ENCODE results near the gene MLYCD. TPM values are rescaled to one million over a fixed set of nuclear protein-coding genes. Genes with fewer than 3 reads are reported as not detected.

MLYCD gene
- total and polyA plus RNA-seq, 11 donors: 19.4 to 65.3 (median 38.4) TPM

DNA sequence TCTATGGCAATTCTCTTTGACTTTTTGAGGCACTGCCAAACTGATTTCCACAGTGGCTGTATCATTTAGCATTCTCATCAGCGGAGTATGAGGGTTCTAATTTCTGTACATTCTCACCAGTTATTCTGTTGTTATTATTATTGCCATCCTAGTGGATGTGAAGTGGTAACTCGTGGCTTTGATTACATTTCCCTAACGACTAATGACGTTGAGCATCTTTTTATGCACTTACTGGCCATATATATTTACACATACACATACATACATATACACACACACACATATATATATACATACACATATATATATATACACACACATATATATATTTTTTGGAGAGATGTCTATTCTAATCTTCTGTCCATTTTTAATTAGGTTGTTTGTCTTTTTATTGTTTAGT is 3.7 kb upstream of the MLYCD start:
- WGBS, 4 donors: 83 to 89% (median 85%) methylated on average over 4 of the region's 4 CpGs
- DNase-seq (no peak), ATAC-seq (no peak)
- H3K27me3 ChIP-seq: peaks cover 0 to 2% (median 0%) of the 10 kb centered on the region in 9 donors
- H3K4me1 ChIP-seq: peaks cover 0 to 16% (median 10%) of the 10 kb centered on the region in 12 donors
- no peak for TF ChIP-seq CTCF (IDR thresholded peaks at IDR 0.05)
- TF ChIP-seq POLR2A (IDR thresholded peaks at IDR 0.05): no peak
- no peaks in the 10 kb centered on the region for H3K36me3 ChIP-seq
- no peak overlapping the region for H3K4me3 ChIP-seq
- H3K27ac ChIP-seq: no peak overlapping the region
- intact Hi-C loops (cut with DNase I): loop anchor here in 1 of 10 donors (5.0 kb wide), 1 partner anchor 57 kb away; the partner anchor contains the start of gene OSGIN1
- H3K9me3 ChIP-seq: peaks cover 0 to 18% (median 8%) of the 10 kb centered on the region in 12 donors

DNA sequence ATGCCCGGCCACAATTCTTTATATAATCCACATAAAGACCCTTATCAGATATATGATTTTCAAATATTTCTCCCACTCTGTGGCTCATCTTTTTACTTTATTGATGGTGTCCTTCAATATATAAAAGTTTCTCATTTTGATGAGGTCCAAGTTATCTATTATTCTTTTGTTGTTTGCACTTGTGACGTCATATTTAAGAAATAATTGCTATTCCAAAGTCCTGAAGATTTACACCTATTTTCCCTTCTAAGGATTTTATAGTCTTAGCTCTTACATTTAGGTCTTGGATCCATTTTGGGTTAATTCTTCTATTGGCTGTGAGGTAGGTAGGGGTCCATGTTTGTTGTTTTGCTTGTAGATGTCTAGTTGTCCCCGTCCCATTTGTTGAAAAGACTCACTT is 3.0 kb upstream of the MLYCD start:
- no peak overlapping the region for H3K4me3 ChIP-seq
- peaks cover 0 to 2% (median 0%) of the 10 kb centered on the region in 9 donors for H3K36me3 ChIP-seq
- ATAC-seq (no peak), DNase-seq (no peak)
- no peak overlapping the region for H3K27ac ChIP-seq
- intact Hi-C loops (cut with DNase I): loop anchor here in 1 of 10 donors (5.0 kb wide), 1 partner anchor 56 kb away; the partner anchor contains the start of gene OSGIN1
- H3K27me3 ChIP-seq: no peaks in the 10 kb centered on the region
- no peak for TF ChIP-seq POLR2A (IDR thresholded peaks at IDR 0.05)
- no peak for TF ChIP-seq CTCF (IDR thresholded peaks at IDR 0.05)
- peaks cover 0 to 12% (median 8%) of the 10 kb centered on the region in 12 donors for H3K9me3 ChIP-seq
- 76 to 99% (median 94%) methylated on average over 3 of the region's 3 CpGs for WGBS, 4 donors
- peaks cover 0 to 21% (median 17%) of the 10 kb centered on the region in 12 donors for H3K4me1 ChIP-seq

GRCh38 chr16:83899272-83899897 is 470 bp downstream of the MLYCD start:
- TF ChIP-seq POLR2A (IDR thresholded peaks at IDR 0.05) (no peak), CTCF (IDR thresholded peaks at IDR 0.05) (peak in 1 of 12 donors; percentile 20)
- H3K36me3 ChIP-seq: peaks cover 0 to 3% (median 0%) of the 10 kb centered on the region in 9 donors
- peak overlapping the region; percentile 65 to 98 (median 90) for H3K4me3 ChIP-seq
- ATAC-seq: peak; percentile 1 to 48 (median 34)
- intact Hi-C loops (cut with DNase I): loop anchor here in 2 of 10 donors (2.0 to 5.0 kb wide), 2 partner anchors 13 to 53 kb away; partner anchors contain the start of gene OSGIN1 (in 1 of the 2)
- H3K9me3 ChIP-seq: no peaks in the 10 kb centered on the region
- peak overlapping the region; percentile 88 to 99 (median 98) for H3K27ac ChIP-seq
- DNase-seq: peak; percentile 32 to 77 (median 62)
- WGBS, 4 donors: 0 to 1% (median 0%) methylated on average over 20 to 73 of the region's 73 CpGs
- H3K27me3 ChIP-seq: no peaks in the 10 kb centered on the region
- H3K4me1 ChIP-seq: peaks cover 0 to 55% (median 35%) of the 10 kb centered on the region in 12 donors

GRCh38 chr16:83899978-83900377 is 1.1 kb downstream of the MLYCD start:
- no peak for ATAC-seq
- 49 to 68% (median 56%) methylated on average over 3 of the region's 3 CpGs for WGBS, 4 donors
- intact Hi-C loops (cut with DNase I): loop anchor here in 3 of 10 donors (2.0 to 5.0 kb wide), 2 partner anchors 13 to 52 kb away; partner anchors contain the start of gene OSGIN1 (in 2 of the 3)
- peak overlapping the region; percentile 65 to 98 (median 90) for H3K4me3 ChIP-seq
- peaks cover 0 to 59% (median 39%) of the 10 kb centered on the region in 12 donors for H3K4me1 ChIP-seq
- no peak for TF ChIP-seq CTCF (IDR thresholded peaks at IDR 0.05)
- TF ChIP-seq POLR2A (IDR thresholded peaks at IDR 0.05): no peak
- H3K27ac ChIP-seq: peak overlapping the region; percentile 88 to 99 (median 98)
- no peaks in the 10 kb centered on the region for H3K27me3 ChIP-seq
- DNase-seq: no peak
- H3K9me3 ChIP-seq: no peaks in the 10 kb centered on the region
- H3K36me3 ChIP-seq: peaks cover 0 to 9% (median 0%) of the 10 kb centered on the region in 9 donors
